NB4 (cell line): ENCODE results near the gene BTG2.

Experiments used
- CTCF ChIP-seq: IDR thresholded peaks from one replicate; pipeline ENCODE4 v1.5.1; 2012; ENCODE audit warnings: low read depth, low read length
- MAX ChIP-seq: IDR thresholded peaks from 2 replicates; pipeline ENCODE4 v1.6.1; 2011; ENCODE audit warnings: low read depth, low read length
- MYC ChIP-seq: IDR thresholded peaks from 2 replicates; pipeline ENCODE4 v1.6.1; 2011; ENCODE audit warnings: low read depth, low read length
- POLR2A ChIP-seq: IDR thresholded peaks from 2 replicates; pipeline ENCODE4 v1.6.1; 2011; ENCODE audit warnings: mild to moderate bottlenecking; ENCODE audit not compliant: insufficient read length; ENCODE audit errors: extremely low read depth

- TF ChIP-seq CTCF (no peak), POLR2A (no peak), MYC (no peak), MAX (no peak)
Measured at GRCh38 chr1:203302456-203302855, 2.9 kb upstream of the BTG2 start.
